ENCODE measurements around the gene SH3D21.

- no peak for TF ChIP-seq USF2 (IDR thresholded peaks at IDR 0.05; ENCODE audit: low read length)
- TF ChIP-seq TAF1 (IDR thresholded peaks at IDR 0.05; ENCODE audit: low read depth, low read length): no peak
- TF ChIP-seq CTCF (IDR thresholded peaks at IDR 0.05; ENCODE audit: control extremely low read depth in 1 of 3, insufficient read depth in 1 of 3, low read depth in 1 of 3, low read length in 3 of 3): no peak
- TF ChIP-seq EP300 (IDR thresholded peaks at IDR 0.05; ENCODE audit: borderline replicate concordance in 1 of 2, low read depth in 2 of 2, low read length in 2 of 2): no peak
- TF ChIP-seq CBX8 (IDR thresholded peaks at IDR 0.05; ENCODE audit: borderline replicate concordance, low read depth, low read length): no peak
- no peak for TF ChIP-seq JUN (IDR thresholded peaks at IDR 0.05; ENCODE audit: low read depth, low read length)
- no peak for TF ChIP-seq POLR2AphosphoS5 (IDR thresholded peaks at IDR 0.05; ENCODE audit: low read depth, low read length)
- TF ChIP-seq MAX (IDR thresholded peaks at IDR 0.05): no peak
- TF ChIP-seq EZH2 (IDR thresholded peaks at IDR 0.05; ENCODE audit: low read depth, low read length, severe bottlenecking): no peak
Measured at GRCh38 chr1:36304521-36304920, 1.6 kb upstream of the SH3D21 start.
